HepG2 (cell line): ENCODE data around the gene STX4. TPM values are rescaled to one million over a fixed set of nuclear protein-coding genes. Genes with fewer than 3 reads are reported as not detected.

ENCODE experiments used
- CEBPG ChIP-seq: IDR thresholded peaks from 2 replicates; pipeline ENCODE4 v1.6.1; 2016
- MYC ChIP-seq: sonication (generic); formaldehyde crosslinking; IDR thresholded peaks from 2 replicates; pipeline ENCODE4 v1.9.0; 2021; ENCODE audit warnings: missing genetic modification reagents, borderline replicate concordance
- PCBP1 ChIP-seq: fragments of 200-400 bp; formaldehyde crosslinking; IDR thresholded peaks from 2 replicates; pipeline ENCODE4 v1.6.1; 2017; ENCODE audit warnings: mild to moderate bottlenecking, low read depth, low read length, borderline replicate concordance
- RARG ChIP-seq: sonication (generic); formaldehyde crosslinking; IDR thresholded peaks from 2 replicates; pipeline ENCODE4 v1.4.0; 2020; ENCODE audit warnings: low read depth, mild to moderate bottlenecking, missing genetic modification reagents
- RBAK ChIP-seq: sonication (generic); formaldehyde crosslinking; IDR thresholded peaks from 2 replicates; pipeline ENCODE4 v1.5.1; 2020; ENCODE audit warnings: mild to moderate bottlenecking, missing genetic modification reagents
- SMAD9 ChIP-seq: sonication (generic); formaldehyde crosslinking; IDR thresholded peaks from 2 replicates; pipeline ENCODE4 v1.5.1; 2020; ENCODE audit warnings: mild to moderate bottlenecking, missing genetic modification reagents
- STAG1 ChIP-seq: sonication (generic); formaldehyde crosslinking; IDR thresholded peaks from 2 replicates; pipeline ENCODE4 v1.4.0; 2020; ENCODE audit warnings: missing genetic modification reagents
- TCF7L2 ChIP-seq: IDR thresholded peaks from 2 replicates; pipeline ENCODE4 v1.6.1; 2011; ENCODE audit warnings: mild to moderate bottlenecking, low read depth, low read length, moderate library complexity
- TSC22D2 ChIP-seq: sonication (generic); formaldehyde crosslinking; IDR thresholded peaks from 2 replicates; pipeline ENCODE4 v1.5.1; 2020; ENCODE audit warnings: missing genetic modification reagents, mild to moderate bottlenecking, borderline replicate concordance
- ZNF235 ChIP-seq: sonication (generic); formaldehyde crosslinking; IDR thresholded peaks from 2 replicates; pipeline ENCODE4 v1.8.1; 2023; ENCODE audit warnings: mild to moderate bottlenecking, missing genetic modification reagents, borderline replicate concordance
- ZNF333 ChIP-seq: sonication (generic); formaldehyde crosslinking; IDR thresholded peaks from 2 replicates; pipeline ENCODE4 v1.4.0; 2020; ENCODE audit warnings: mild to moderate bottlenecking, missing genetic modification reagents, borderline replicate concordance
- ZNF441 ChIP-seq: sonication (generic); formaldehyde crosslinking; IDR thresholded peaks from 2 replicates; pipeline ENCODE4 v1.7.0; 2021; ENCODE audit warnings: missing genetic modification reagents, borderline replicate concordance
- ZNF552 ChIP-seq: sonication (generic); formaldehyde crosslinking; IDR thresholded peaks from 2 replicates; pipeline ENCODE4 v1.9.0; 2022; ENCODE audit warnings: missing genetic modification reagents, mild to moderate bottlenecking, borderline replicate concordance
- ZNF558 ChIP-seq: sonication (generic); formaldehyde crosslinking; IDR thresholded peaks from 2 replicates; pipeline ENCODE4 v1.9.0; 2022; ENCODE audit warnings: mild to moderate bottlenecking, missing genetic modification reagents, borderline replicate concordance
- ZNF704 ChIP-seq: sonication (generic); formaldehyde crosslinking; IDR thresholded peaks from 2 replicates; pipeline ENCODE4 v1.8.1; 2023; ENCODE audit warnings: mild to moderate bottlenecking, inconsistent platforms, moderate library complexity, missing genetic modification reagents, borderline replicate concordance
- ZNF792 ChIP-seq: IDR thresholded peaks from 2 replicates; pipeline ENCODE4 v1.6.1; 2016
- polyA plus RNA-seq, 8 experiments: library from polyadenylated mRNA; depleted of rRNA in 3 of 8; stranded (reverse) in 7 of 8; unstranded in 1 of 8; fragments of >200 nt; fragmentation: Illumina TruSeq in 4 of 8; extraction: Trizol in 4 of 8; gene quantifications; 2 replicates each; pipeline versions ENCODE4 v1.2.1 to v1.2.3, GENCODE V29; 2011 to 2016; ENCODE audit warnings: low read depth in 4 of 8, missing spikeins in 1 of 8, mixed read lengths in 1 of 8; ENCODE audit not compliant: insufficient read depth in 1 of 8
- total RNA-seq, 5 experiments: library from RNA; depleted of rRNA; stranded (reverse); fragments of >200 nt; fragmentation: Illumina TruSeq; extraction: Trizol; gene quantifications; 2 replicates each; pipeline ENCODE4 v1.2.3, GENCODE V29; 2016; ENCODE audit warnings: low read depth in 1 of 5
- TF ChIP-seq, protein P1 (sequence below): sonication (generic); formaldehyde crosslinking; IDR thresholded peaks from 2 replicates; pipeline ENCODE4 v1.5.1; 2020; ENCODE audit warnings: missing genetic modification reagents, mild to moderate bottlenecking, borderline replicate concordance
- TF ChIP-seq, protein P2 (sequence below): IDR thresholded peaks from 2 replicates; pipeline ENCODE4 v1.6.1; 2016; ENCODE audit warnings: low read depth, missing genetic modification reagents, missing compliant biosample characterization
- TF ChIP-seq, protein P3 (sequence below): sonication (generic); formaldehyde crosslinking; IDR thresholded peaks from 2 replicates; pipeline ENCODE4 v1.8.1; 2023; ENCODE audit warnings: mild to moderate bottlenecking, missing genetic modification reagents

Gene STX4
- total and polyA plus RNA-seq, 2 of the 13 experiments (the other 11 are each of a cell fraction or from before 2014, with no cell fraction given), result 29.2 to 34.6 TPM

GRCh38 chr16:31073970-31074813, 40.8 kb downstream of the STX4 start, which contains the start of the genes ZNF646 and ZNF668 (continued):
- peak; percentile 35; the same call in 1 of the 2 replicates for TF ChIP-seq ZNF704 (CRISPR knock-in tag)
- TF ChIP-seq ZNF441 (CRISPR knock-in tag), result peak; percentile 35; the same call in 1 of the 2 replicates
- TF ChIP-seq TCF7L2, result no peak
- no peak for TF ChIP-seq ZNF792 (CRISPR knock-in tag)
- no peak; the same call in 1 of the 2 replicates for TF ChIP-seq ZNF552
- peak; percentile 84; the same call in 1 of the 2 replicates for TF ChIP-seq PCBP1
- TF ChIP-seq MYC (CRISPR knock-in tag), result peak; percentile 72
- peak; percentile 75; the same call in 1 of the 2 replicates for TF ChIP-seq ZNF333
- TF ChIP-seq, protein P1, sequence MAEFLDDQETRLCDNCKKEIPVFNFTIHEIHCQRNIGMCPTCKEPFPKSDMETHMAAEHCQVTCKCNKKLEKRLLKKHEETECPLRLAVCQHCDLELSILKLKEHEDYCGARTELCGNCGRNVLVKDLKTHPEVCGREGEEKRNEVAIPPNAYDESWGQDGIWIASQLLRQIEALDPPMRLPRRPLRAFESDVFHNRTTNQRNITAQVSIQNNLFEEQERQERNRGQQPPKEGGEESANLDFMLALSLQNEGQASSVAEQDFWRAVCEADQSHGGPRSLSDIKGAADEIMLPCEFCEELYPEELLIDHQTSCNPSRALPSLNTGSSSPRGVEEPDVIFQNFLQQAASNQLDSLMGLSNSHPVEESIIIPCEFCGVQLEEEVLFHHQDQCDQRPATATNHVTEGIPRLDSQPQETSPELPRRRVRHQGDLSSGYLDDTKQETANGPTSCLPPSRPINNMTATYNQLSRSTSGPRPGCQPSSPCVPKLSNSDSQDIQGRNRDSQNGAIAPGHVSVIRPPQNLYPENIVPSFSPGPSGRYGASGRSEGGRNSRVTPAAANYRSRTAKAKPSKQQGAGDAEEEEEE, result peak; percentile 79; the same call in 1 of the 2 replicates
- peak; percentile 49; the same call in 1 of the 2 replicates for TF ChIP-seq CEBPG
- peak; percentile 53; the same call in 1 of the 2 replicates for TF ChIP-seq ZNF558 (CRISPR knock-in tag)
- TF ChIP-seq, protein P2, sequence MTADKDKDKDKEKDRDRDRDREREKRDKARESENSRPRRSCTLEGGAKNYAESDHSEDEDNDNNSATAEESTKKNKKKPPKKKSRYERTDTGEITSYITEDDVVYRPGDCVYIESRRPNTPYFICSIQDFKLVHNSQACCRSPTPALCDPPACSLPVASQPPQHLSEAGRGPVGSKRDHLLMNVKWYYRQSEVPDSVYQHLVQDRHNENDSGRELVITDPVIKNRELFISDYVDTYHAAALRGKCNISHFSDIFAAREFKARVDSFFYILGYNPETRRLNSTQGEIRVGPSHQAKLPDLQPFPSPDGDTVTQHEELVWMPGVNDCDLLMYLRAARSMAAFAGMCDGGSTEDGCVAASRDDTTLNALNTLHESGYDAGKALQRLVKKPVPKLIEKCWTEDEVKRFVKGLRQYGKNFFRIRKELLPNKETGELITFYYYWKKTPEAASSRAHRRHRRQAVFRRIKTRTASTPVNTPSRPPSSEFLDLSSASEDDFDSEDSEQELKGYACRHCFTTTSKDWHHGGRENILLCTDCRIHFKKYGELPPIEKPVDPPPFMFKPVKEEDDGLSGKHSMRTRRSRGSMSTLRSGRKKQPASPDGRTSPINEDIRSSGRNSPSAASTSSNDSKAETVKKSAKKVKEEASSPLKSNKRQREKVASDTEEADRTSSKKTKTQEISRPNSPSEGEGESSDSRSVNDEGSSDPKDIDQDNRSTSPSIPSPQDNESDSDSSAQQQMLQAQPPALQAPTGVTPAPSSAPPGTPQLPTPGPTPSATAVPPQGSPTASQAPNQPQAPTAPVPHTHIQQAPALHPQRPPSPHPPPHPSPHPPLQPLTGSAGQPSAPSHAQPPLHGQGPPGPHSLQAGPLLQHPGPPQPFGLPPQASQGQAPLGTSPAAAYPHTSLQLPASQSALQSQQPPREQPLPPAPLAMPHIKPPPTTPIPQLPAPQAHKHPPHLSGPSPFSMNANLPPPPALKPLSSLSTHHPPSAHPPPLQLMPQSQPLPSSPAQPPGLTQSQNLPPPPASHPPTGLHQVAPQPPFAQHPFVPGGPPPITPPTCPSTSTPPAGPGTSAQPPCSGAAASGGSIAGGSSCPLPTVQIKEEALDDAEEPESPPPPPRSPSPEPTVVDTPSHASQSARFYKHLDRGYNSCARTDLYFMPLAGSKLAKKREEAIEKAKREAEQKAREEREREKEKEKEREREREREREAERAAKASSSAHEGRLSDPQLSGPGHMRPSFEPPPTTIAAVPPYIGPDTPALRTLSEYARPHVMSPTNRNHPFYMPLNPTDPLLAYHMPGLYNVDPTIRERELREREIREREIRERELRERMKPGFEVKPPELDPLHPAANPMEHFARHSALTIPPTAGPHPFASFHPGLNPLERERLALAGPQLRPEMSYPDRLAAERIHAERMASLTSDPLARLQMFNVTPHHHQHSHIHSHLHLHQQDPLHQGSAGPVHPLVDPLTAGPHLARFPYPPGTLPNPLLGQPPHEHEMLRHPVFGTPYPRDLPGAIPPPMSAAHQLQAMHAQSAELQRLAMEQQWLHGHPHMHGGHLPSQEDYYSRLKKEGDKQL (CRISPR knock-in tag), result no peak; the same call in 1 of the 2 replicates
- TF ChIP-seq, protein P3, sequence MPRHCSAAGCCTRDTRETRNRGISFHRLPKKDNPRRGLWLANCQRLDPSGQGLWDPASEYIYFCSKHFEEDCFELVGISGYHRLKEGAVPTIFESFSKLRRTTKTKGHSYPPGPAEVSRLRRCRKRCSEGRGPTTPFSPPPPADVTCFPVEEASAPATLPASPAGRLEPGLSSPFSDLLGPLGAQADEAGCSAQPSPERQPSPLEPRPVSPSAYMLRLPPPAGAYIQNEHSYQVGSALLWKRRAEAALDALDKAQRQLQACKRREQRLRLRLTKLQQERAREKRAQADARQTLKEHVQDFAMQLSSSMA, result peak; percentile 100
- peak; percentile 32; the same call in 1 of the 2 replicates for TF ChIP-seq TSC22D2 (CRISPR knock-in tag)
- TF ChIP-seq STAG1, result peak; percentile 30
- TF ChIP-seq SMAD9, result 0 out of 2 replicates have a peak, but pooled peaks have one; percentile 79
- TF ChIP-seq ZNF235, result 0 out of 2 replicates have a peak, but pooled peaks have one; percentile 9
- no peak for TF ChIP-seq RBAK (CRISPR knock-in tag)
- TF ChIP-seq RARG (CRISPR knock-in tag), result peak; percentile 93
